MM.1S (cell line): ENCODE results near the gene FHIT.

ENCODE experiments used
- DNase-seq: peaks from one replicate; pipeline ENCODE4 v3.0.0-alpha.2; 2015
- H2AFZ ChIP-seq: fragments of 300-600 bp; sonication (generic); 2 replicates; pipeline ENCODE4 v1.6.0; 2016; ENCODE audit warnings: antibody characterized with exemption, low read length
- H3F3A ChIP-seq: fragments of 300-600 bp; sonication (generic); 2 replicates; pipeline ENCODE4 v1.6.1; 2016; ENCODE audit warnings: mild to moderate bottlenecking, antibody characterized with exemption, low read length, moderate library complexity, mixed read lengths; ENCODE audit not compliant: insufficient read depth
- H3K27ac ChIP-seq: fragments of 300-600 bp; sonication (generic); 2 replicates; pipeline ENCODE4 v1.5.1; 2016; ENCODE audit warnings: mild to moderate bottlenecking, low read length
- H3K27me3 ChIP-seq: fragments of 300-600 bp; sonication (generic); replicated peaks from 2 replicates; pipeline ENCODE4 v1.6.0; 2016; ENCODE audit warnings: low read length; ENCODE audit not compliant: insufficient read depth
- H3K36me3 ChIP-seq: fragments of 300-600 bp; sonication (generic); replicated peaks from 2 replicates; pipeline ENCODE4 v1.6.1; 2016; ENCODE audit warnings: mild to moderate bottlenecking, low read length, mixed read lengths; ENCODE audit not compliant: insufficient read depth
- H3K4me1 ChIP-seq: fragments of 300-600 bp; sonication (generic); 2 replicates; pipeline ENCODE4 v1.6.1; 2016; ENCODE audit warnings: low read length, mixed read lengths
- H3K4me2 ChIP-seq: fragments of 300-600 bp; sonication (generic); 2 replicates; pipeline ENCODE4 v1.6.0; 2016; ENCODE audit warnings: low read depth, low read length
- H3K4me3 ChIP-seq: fragments of 300-600 bp; sonication (generic); 2 replicates; pipeline ENCODE4 v1.5.1; 2016; ENCODE audit warnings: low read length, mixed read lengths
- H3K79me2 ChIP-seq: fragments of 300-600 bp; sonication (generic); 2 replicates; pipeline ENCODE4 v1.6.1; 2016; ENCODE audit warnings: mixed run types, low read length, mixed read lengths
- H3K9ac ChIP-seq: fragments of 300-600 bp; sonication (generic); 2 replicates; pipeline ENCODE4 v1.6.1; 2016; ENCODE audit warnings: low read length, mixed read lengths
- H3K9me2 ChIP-seq: fragments of 300-600 bp; sonication (generic); replicated peaks from 2 replicates; pipeline ENCODE4 v1.6.1; 2016; ENCODE audit warnings: mild to moderate bottlenecking, low read length, mixed read lengths; ENCODE audit not compliant: insufficient read depth
- H3K9me3 ChIP-seq: fragments of 300-600 bp; sonication (generic); replicated peaks from 2 replicates; pipeline ENCODE4 v1.6.1; 2016; ENCODE audit warnings: mild to moderate bottlenecking, low read length, mixed read lengths; ENCODE audit not compliant: insufficient read depth
- H4K20me1 ChIP-seq: fragments of 300-600 bp; sonication (generic); 2 replicates; pipeline ENCODE4 v1.6.1; 2016; ENCODE audit warnings: mild to moderate bottlenecking, low read length, moderate library complexity, mixed read lengths; ENCODE audit not compliant: insufficient read depth
- CTCF ChIP-seq: fragments of 300-600 bp; sonication (generic); IDR thresholded peaks from 2 replicates; pipeline ENCODE4 v1.5.1; 2016; ENCODE audit warnings: antibody characterized with exemption, low read length, mixed read lengths
- EZH2 ChIP-seq: fragments of 300-600 bp; sonication (generic); optimal IDR thresholded peaks from 2 replicates; pipeline ENCODE3; 2017; ENCODE audit warnings: low read depth, mild to moderate bottlenecking, antibody characterized with exemption, low read length, mixed read lengths
- EZH2phosphoT487 ChIP-seq: fragments of 300-600 bp; sonication (generic); IDR thresholded peaks from 2 replicates; pipeline ENCODE4 v1.6.1; 2018; ENCODE audit warnings: antibody characterized with exemption, low read length

The FHIT gene

GRCh38 chr3:60386306-60386705, 864.9 kb downstream of the FHIT start:
- H3K27ac ChIP-seq = no peak overlapping the region
- no peak overlapping the region for H3K4me3 ChIP-seq
- no peaks in the 10 kb centered on the region for H3K9me3 ChIP-seq
- H3K36me3 ChIP-seq = no peaks in the 10 kb centered on the region
- H3K9ac ChIP-seq = no peak overlapping the region
- no peaks in the 10 kb centered on the region for H4K20me1 ChIP-seq
- no peak overlapping the region for H2AFZ ChIP-seq
- no peaks in the 10 kb centered on the region for H3K9me2 ChIP-seq
- H3K4me2 ChIP-seq = no peak overlapping the region
- DNase-seq = no peak
- H3K4me1 ChIP-seq = no peaks in the 10 kb centered on the region
- no peaks in the 10 kb centered on the region for H3K79me2 ChIP-seq
- TF ChIP-seq EZH2phosphoT487 (no peak), EZH2 (no peak), CTCF (no peak)
- H3K27me3 ChIP-seq = no peaks in the 10 kb centered on the region
- H3F3A ChIP-seq = no peaks in the 10 kb centered on the region

GRCh38 chr3:60384341-60384740, 866.9 kb downstream of the FHIT start:
- Histone ChIP-seq H3K9ac (no peak overlapping the region), H3K4me3 (no peak overlapping the region), H3K4me2 (no peak overlapping the region), H3K4me1 (no peaks in the 10 kb centered on the region), H3K36me3 (no peaks in the 10 kb centered on the region), H3K9me3 (no peaks in the 10 kb centered on the region), H4K20me1 (no peaks in the 10 kb centered on the region), H3K27me3 (no peaks in the 10 kb centered on the region), H3K9me2 (no peaks in the 10 kb centered on the region), H2AFZ (no peak overlapping the region), H3K27ac (no peak overlapping the region), H3K79me2 (no peaks in the 10 kb centered on the region), H3F3A (no peaks in the 10 kb centered on the region)
- no peak for DNase-seq
- TF ChIP-seq CTCF (no peak), EZH2 (no peak), EZH2phosphoT487 (no peak)

GRCh38 chr3:60383345-60383744, 867.9 kb downstream of the FHIT start:
- Histone ChIP-seq H3K9me3 (no peaks in the 10 kb centered on the region), H3K4me2 (no peak overlapping the region), H3K27ac (no peak overlapping the region), H3K79me2 (no peaks in the 10 kb centered on the region), H4K20me1 (no peaks in the 10 kb centered on the region), H2AFZ (no peak overlapping the region), H3K36me3 (no peaks in the 10 kb centered on the region), H3K27me3 (no peaks in the 10 kb centered on the region), H3K9ac (no peak overlapping the region), H3K9me2 (no peaks in the 10 kb centered on the region), H3K4me3 (no peak overlapping the region), H3K4me1 (no peaks in the 10 kb centered on the region), H3F3A (no peaks in the 10 kb centered on the region)
- TF ChIP-seq CTCF (no peak), EZH2 (no peak), EZH2phosphoT487 (no peak)
- no peak for DNase-seq
